Osteocyte (in vitro differentiated cells): ENCODE measurements around the gene ZNF208. TPM values are rescaled to one million over a fixed set of nuclear protein-coding genes. Genes with fewer than 3 reads are reported as not detected.
"Not testable (repeated sequence)": the region's sequence is repeated elsewhere in the genome, so short reads cannot be mapped to it uniquely, and the experiment has no call there.

Source experiments
- DNase-seq: peaks from one replicate; pipeline ENCODE4 v3.0.0; 2021; ENCODE audit warnings: mixed read lengths; ENCODE audit not compliant: unreplicated experiment; ENCODE audit errors: extremely low spot score
- H3K27ac Mint-ChIP-seq: one replicate; pipeline ENCODE4 v1.8.0; 2021; ENCODE audit warnings: mild to moderate bottlenecking, mixed read lengths; ENCODE audit not compliant: unreplicated experiment
- H3K27me3 Mint-ChIP-seq: one replicate; pipeline ENCODE4 v1.8.0; 2021; ENCODE audit warnings: mixed read lengths; ENCODE audit not compliant: unreplicated experiment
- H3K36me3 Mint-ChIP-seq: one replicate; pipeline ENCODE4 v1.8.0; 2021; ENCODE audit warnings: mixed read lengths; ENCODE audit not compliant: unreplicated experiment
- H3K4me1 Mint-ChIP-seq: one replicate; pipeline ENCODE4 v1.8.0; 2021; ENCODE audit warnings: mixed read lengths; ENCODE audit not compliant: unreplicated experiment
- H3K4me3 Mint-ChIP-seq: one replicate; pipeline ENCODE4 v1.8.0; 2021; ENCODE audit warnings: mild to moderate bottlenecking, moderate library complexity, mixed read lengths; ENCODE audit not compliant: unreplicated experiment
- H3K9me3 Mint-ChIP-seq: one replicate; pipeline ENCODE4 v1.8.0; 2021; ENCODE audit warnings: mixed read lengths; ENCODE audit not compliant: unreplicated experiment
- CTCF ChIP-seq: fragments of 200-600 bp; sonication (generic); IDR thresholded peaks from 2 replicates; pipeline ENCODE4 v1.5.0; 2021; ENCODE audit warnings: antibody characterized with exemption, mild to moderate bottlenecking, moderate library complexity
- long read RNA-seq: library from polyadenylated mRNA; unstranded; transcript quantifications from one replicate; pipeline ENCODE4 v2.0.0, GENCODE V29; 2021
- total RNA-seq: library from RNA; stranded (reverse); gene quantifications from 2 replicates; pipeline ENCODE4 v1.2.1, GENCODE V29; 2021

The ZNF208 gene
- total RNA-seq, result not detected in 2 replicates
- long read RNA-seq, result 0 reads

DNA sequence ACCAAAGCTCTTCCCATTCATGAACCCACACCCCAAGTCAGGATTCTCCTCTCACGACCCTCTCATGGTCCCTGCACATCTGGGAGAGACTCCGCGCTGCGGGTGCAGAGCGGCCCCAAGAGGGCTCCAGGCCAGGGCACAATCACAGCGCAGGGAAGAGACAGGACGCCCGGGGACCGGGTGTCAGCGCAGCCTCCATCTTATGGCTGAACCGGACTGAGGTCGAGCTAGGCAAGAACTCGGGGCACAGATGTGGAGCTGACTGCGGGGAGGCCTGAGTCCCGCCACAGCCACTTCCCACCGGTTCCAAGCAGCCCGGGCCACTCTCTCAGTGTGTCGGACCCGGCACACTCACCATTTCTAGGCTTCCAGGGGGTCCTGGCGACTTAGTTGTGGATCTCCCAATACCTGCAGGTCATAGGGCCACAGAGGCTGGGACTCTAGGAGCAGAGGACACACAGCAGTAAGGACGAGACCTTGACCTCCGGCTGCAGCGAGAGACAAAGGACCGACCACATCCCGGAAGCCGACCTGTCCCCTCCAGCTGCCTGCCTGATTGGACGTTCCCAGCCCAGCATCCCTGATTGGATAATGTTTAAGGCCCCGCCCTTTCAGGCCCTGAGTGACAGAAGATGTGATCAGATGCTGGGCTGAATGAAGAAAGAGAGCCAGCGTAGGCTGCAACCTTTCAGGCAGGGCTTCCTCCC lies at the start of gene ZNF208:
ZNF208 (minus strand) TSS at position 507 of the 707 bp plus-strand sequence; CDS start at position 358, 149 bp downstream.
- peaks cover 22% of the 10 kb centered on the region for H3K9me3 Mint-ChIP-seq
- H3K36me3 Mint-ChIP-seq, H3K27ac Mint-ChIP-seq, H3K4me1 Mint-ChIP-seq, DNase-seq, H3K27me3 Mint-ChIP-seq, H3K4me3 Mint-ChIP-seq: not testable (repeated sequence)

DNA sequence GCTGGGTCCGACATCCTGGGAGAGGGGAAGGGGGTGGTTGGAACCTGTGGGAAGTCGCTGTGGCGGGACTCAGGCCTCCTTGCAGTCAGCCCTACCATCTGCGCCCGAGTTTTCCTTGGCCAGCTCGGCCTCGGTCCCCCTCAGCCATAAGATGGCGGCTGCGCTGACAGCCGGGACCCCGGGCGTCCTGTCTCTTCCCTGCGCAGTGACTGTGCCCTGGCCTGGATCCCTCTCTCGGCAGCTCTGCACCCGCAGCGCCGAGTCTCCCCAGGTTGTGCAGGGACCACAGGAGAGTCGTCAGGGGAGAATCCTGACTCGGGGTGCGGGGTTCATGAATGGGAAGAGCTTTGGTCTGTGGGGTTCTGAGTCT lies 41.9 kb upstream of the ZNF208 start:
- H3K27me3 Mint-ChIP-seq, result no peaks in the 10 kb centered on the region
- H3K4me1 Mint-ChIP-seq, result no peaks in the 10 kb centered on the region
- H3K36me3 Mint-ChIP-seq, result no peaks in the 10 kb centered on the region
- no peak for TF ChIP-seq CTCF
- no peak overlapping the region for H3K27ac Mint-ChIP-seq
- H3K4me3 Mint-ChIP-seq, result no peak overlapping the region
- no peak for DNase-seq
- H3K9me3 Mint-ChIP-seq, result peaks cover 26% of the 10 kb centered on the region

DNA sequence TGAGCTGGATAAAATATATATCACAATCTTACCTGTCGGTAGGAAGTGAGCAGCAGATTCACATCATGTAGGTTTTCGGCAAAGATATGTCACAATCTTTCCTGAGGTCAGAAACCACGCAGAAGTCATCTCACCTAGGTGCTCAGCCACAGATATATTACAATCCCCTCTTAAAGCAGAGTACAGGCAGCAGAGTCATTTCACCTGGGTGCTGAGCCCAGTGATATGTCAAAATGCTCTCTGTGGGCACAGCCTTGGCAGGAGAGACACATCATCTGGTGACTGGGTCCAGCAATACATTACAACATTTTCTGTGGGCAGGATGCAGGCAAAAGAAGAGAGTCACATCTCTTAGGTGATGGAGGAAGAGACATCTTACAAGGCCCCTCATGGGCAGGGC lies 30.4 kb upstream of the ZNF208 start:
- H3K27me3 Mint-ChIP-seq, H3K4me3 Mint-ChIP-seq, H3K27ac Mint-ChIP-seq, H3K36me3 Mint-ChIP-seq, DNase-seq, H3K4me1 Mint-ChIP-seq: not testable (repeated sequence)
- peaks cover 39% of the 10 kb centered on the region for H3K9me3 Mint-ChIP-seq

DNA sequence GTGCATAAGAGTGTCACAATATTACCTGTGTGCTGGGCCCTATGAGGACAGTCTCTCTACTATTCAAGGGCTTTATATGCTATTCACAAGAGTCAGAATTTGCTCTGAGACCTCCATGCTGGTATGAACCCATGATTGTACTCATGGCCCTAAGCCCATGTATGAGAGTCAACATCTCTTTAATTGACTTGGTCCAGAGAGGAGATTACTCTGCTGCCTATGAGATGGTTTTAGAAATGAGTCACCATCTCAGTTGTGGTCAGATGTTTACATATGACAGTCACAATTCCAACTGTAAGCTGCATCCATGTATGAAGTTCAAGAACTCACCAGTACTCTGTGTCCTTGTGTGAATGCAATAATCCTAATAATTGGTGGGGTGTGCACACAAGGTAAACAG lies 19.9 kb upstream of the ZNF208 start:
- no peak for DNase-seq
- Mint-ChIP-seq H3K27me3 (no peaks in the 10 kb centered on the region), H3K4me3 (no peak overlapping the region), H3K9me3 (peaks cover 72% of the 10 kb centered on the region), H3K36me3 (no peaks in the 10 kb centered on the region), H3K4me1 (no peaks in the 10 kb centered on the region), H3K27ac (no peak overlapping the region)
- TF ChIP-seq CTCF, result no peak

DNA sequence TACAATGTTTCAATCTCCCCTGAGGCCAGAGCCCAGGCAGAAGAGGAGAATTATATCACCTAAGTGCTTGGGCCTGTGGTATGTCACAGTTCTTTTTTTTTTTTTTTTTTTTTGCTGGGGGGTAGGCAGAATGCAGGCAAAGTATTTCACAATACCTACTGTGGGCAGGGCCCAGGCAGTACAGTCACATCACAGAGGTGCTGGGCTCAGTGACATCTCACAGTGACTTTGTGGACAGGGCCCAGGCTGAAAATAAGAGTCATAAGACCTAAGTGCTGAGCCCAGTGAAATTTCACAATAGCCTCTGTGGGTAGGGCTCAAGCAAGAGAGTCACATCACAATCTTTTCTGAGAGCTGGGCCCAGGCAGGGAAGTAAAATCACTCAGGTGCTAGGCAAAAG lies 15.9 kb upstream of the ZNF208 start:
- no peak for TF ChIP-seq CTCF
- no peaks in the 10 kb centered on the region for H3K27me3 Mint-ChIP-seq
- no peaks in the 10 kb centered on the region for H3K36me3 Mint-ChIP-seq
- no peak overlapping the region for H3K4me3 Mint-ChIP-seq
- DNase-seq, result no peak
- peaks cover 59% of the 10 kb centered on the region for H3K9me3 Mint-ChIP-seq
- no peak overlapping the region for H3K27ac Mint-ChIP-seq
- H3K4me1 Mint-ChIP-seq, result no peaks in the 10 kb centered on the region

GRCh38 chr19:22025539-22025938 lies 14.8 kb upstream of the ZNF208 start:
- DNase-seq, H3K27ac Mint-ChIP-seq, H3K4me1 Mint-ChIP-seq, H3K36me3 Mint-ChIP-seq, H3K27me3 Mint-ChIP-seq, H3K4me3 Mint-ChIP-seq: not testable (repeated sequence)
- peaks cover 52% of the 10 kb centered on the region for H3K9me3 Mint-ChIP-seq
